GM19239 (cell line): ENCODE measurements around the gene DMRTA1.
"Not testable (repeated sequence)": the region's sequence is repeated elsewhere in the genome, so short reads cannot be mapped to it uniquely, and the experiment has no call there.

ENCODE experiments used
- DNase-seq: peaks from one replicate; pipeline ENCODE4 v3.0.0; 2011; ENCODE audit warnings: low spot score; ENCODE audit not compliant: insufficient read length
- FAIRE-seq: peaks from 2 replicates; lab custom pipeline; 2011; peaks lifted over from hg19 to GRCh38; lab: Jason Lieb, UNC

The DMRTA1 gene

GRCh38 chr9:22446589-22446949, at the start of gene DMRTA1:
DMRTA1 (plus strand) TSS chr9:22446824; CDS start chr9:22447066, 242 bp downstream.
- DNase-seq (no peak), FAIRE-seq (no peak)

GRCh38 chr9:22401671-22402070, 45.0 kb upstream of the DMRTA1 start:
- no peak for FAIRE-seq
- no peak for DNase-seq

GRCh38 chr9:22405869-22406659, 40.6 kb upstream of the DMRTA1 start:
- FAIRE-seq, result no peak
- DNase-seq, result no peak

- FAIRE-seq, result no peak
- no peak for DNase-seq
Measured at GRCh38 chr9:22413884-22414283, 32.7 kb upstream of the DMRTA1 start.

GRCh38 chr9:22415941-22416691, 30.5 kb upstream of the DMRTA1 start:
- FAIRE-seq, result no peak
- DNase-seq, result no peak

- DNase-seq, result no peak
- FAIRE-seq, result no peak
Measured at GRCh38 chr9:22416692-22417060, 29.9 kb upstream of the DMRTA1 start.

- FAIRE-seq (no peak), DNase-seq (no peak)
Measured at GRCh38 chr9:22423566-22423965, 23.1 kb upstream of the DMRTA1 start.

- FAIRE-seq, result no peak
Measured at GRCh38 chr9:22424616-22425015, 22.0 kb upstream of the DMRTA1 start.

GRCh38 chr9:22425551-22425950, 21.1 kb upstream of the DMRTA1 start:
- FAIRE-seq (no peak), DNase-seq (no peak)

More at GRCh38 chr9:22424616-22425015, 22.0 kb upstream of the DMRTA1 start:
- DNase-seq, result no peak

- FAIRE-seq (no peak), DNase-seq (no peak)
Measured at GRCh38 chr9:22427226-22427880, 19.3 kb upstream of the DMRTA1 start.

GRCh38 chr9:22433691-22434090, 12.9 kb upstream of the DMRTA1 start:
- DNase-seq (no peak), FAIRE-seq (no peak)

GRCh38 chr9:22435252-22435651, 11.4 kb upstream of the DMRTA1 start:
- FAIRE-seq, DNase-seq: not testable (repeated sequence)

- not testable (repeated sequence) for FAIRE-seq, DNase-seq
Measured at GRCh38 chr9:22437461-22438067, 9.1 kb upstream of the DMRTA1 start.

GRCh38 chr9:22440841-22441240, 5.8 kb upstream of the DMRTA1 start:
- FAIRE-seq (no peak), DNase-seq (no peak)

GRCh38 chr9:22446950-22447617, 460 bp downstream of the DMRTA1 start:
- FAIRE-seq (no peak), DNase-seq (no peak)

GRCh38 chr9:22447618-22448305, 1.1 kb downstream of the DMRTA1 start:
- DNase-seq, result no peak
- FAIRE-seq, result no peak

GRCh38 chr9:22449719-22450118, 3.1 kb downstream of the DMRTA1 start:
- FAIRE-seq, result no peak
- DNase-seq, result no peak

- DNase-seq (no peak), FAIRE-seq (no peak)
Measured at GRCh38 chr9:22452415-22453010, 5.9 kb downstream of the DMRTA1 start.

GRCh38 chr9:22454016-22454415, 7.4 kb downstream of the DMRTA1 start:
- no peak for DNase-seq

More at GRCh38 chr9:22454016-22454415, 7.4 kb downstream of the DMRTA1 start:
- no peak for FAIRE-seq
